ENCODE results near the gene CENPE. TPM values are rescaled to one million over a fixed set of nuclear protein-coding genes. Genes with fewer than 3 reads are reported as not detected.
A peak's percentile ranks its signal among the peaks of the same experiment; 100 is the strongest.

CENPE gene
- total RNA-seq, 1 donor from 2014 or later, result 13.5 TPM

- DNase-seq (ENCODE audit: low read depth in 2 of 2), result peak in 1 of 2 donors; percentile 5
Measured at GRCh38 chr4:103076747-103077347, 121.3 kb downstream of the CENPE start, which contains the start of gene SLC9B2. Gene SLC9B2, minus strand, starts transcription at chr4:103076761. Its CDS starts 9,211 bp downstream, at chr4:103067550.

GRCh38 chr4:103075894-103076746 lies 122.0 kb downstream of the CENPE start:
- peak in 1 of 2 donors; percentile 65 for DNase-seq (ENCODE audit: low read depth in 2 of 2)

GRCh38 chr4:103075435-103075893 lies 122.7 kb downstream of the CENPE start:
- DNase-seq (ENCODE audit: low read depth in 2 of 2), result peak in 1 of 2 donors; percentile 7

DNA sequence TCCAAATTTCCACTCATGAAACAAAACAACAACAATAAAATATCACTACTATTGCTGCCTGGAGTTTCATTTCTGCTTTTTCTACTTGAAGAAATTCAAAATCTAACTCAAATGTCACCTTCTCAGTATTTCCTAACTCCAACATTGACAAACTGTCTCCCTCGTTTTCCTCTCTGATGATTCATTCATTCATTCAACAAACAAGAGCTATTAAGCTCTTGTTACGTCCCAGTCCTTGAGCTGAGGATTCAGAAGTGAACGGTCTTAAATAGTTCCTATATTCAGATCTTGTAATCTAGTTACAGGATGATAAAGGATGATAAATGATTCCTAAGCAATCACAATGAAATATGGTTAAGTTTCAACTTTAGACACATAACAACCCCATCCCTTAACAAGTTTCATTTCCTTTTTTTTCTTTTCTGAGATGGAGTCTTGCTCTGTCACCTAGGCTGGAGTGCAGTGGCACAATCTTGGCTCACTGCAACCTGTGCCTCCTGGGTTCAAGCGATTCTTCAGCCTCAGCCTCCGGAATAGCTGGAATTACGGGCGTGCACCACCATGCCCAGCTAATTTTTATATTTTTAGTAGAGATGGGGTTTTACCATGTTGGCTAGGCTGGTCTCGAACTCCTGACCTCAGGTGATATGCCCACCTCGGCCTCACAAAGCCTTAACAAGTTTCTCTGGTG lies 123.3 kb downstream of the CENPE start:
- peak in 1 of 2 donors; percentile 16 for DNase-seq (ENCODE audit: low read depth in 2 of 2)

DNA sequence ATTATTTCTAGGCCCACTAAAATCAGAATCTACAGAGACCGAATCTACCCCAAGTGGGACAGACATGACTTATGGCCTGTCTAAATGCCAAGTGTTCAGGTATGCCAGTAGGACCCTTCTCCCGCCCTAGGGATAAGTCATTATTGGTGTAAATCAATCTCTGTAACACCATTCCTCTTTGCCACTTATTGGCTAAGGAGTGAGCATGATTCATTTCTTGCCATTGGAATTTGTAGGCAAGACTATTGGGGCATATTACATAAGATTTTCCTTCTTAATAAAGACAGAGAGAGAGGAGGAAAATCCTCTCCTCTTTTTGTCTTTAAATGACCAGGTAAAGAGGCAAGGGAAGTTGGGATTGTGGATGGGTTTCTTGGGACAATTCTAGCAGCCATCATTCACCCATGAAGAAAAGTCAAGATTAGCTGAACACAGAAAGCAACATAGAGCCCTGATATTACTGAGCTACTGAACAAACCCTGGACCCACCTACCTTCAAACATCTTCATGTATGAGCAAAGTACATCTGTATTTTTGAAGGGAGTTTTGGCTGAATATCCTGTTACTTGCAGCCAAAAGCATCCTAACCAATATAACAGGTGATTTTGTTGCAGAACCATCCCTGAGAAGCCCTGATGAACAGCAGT lies 124.2 kb downstream of the CENPE start:
- no peak for DNase-seq (ENCODE audit: low read depth in 2 of 2)

DNA sequence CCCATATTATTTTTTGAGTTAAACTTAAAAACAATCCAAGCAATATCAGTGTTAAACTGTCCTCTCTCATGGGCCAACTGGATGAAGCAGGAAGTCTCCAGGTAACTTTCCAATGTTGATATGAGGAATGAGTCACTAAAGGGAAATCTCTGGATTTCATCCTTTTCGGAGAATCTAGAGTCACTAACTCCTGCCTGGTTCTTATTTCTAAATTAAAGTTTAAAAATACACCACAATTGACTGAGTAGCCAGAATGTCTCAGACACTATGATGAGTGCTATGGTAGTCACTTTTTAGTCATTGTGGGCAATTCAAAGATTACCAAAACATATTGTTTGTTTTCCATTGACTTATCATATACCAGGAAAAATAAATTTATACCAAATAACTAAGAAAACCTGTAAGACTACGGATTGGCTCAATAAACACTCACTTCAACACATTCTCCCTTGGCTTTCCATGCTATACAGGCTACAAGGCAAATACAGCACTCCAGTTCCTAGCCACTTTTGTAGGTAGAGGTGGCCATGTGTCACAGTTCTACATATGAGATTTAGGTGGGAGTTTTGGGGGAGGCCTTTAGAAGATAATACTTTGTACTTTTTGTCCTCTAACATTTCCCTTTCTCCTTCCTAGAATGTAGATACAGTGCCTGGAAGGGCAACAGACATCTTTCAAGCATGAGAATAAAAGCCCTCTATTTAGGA lies 130.1 kb downstream of the CENPE start:
- DNase-seq (ENCODE audit: low read depth in 2 of 2), result peak in 1 of 2 donors; percentile 2

DNA sequence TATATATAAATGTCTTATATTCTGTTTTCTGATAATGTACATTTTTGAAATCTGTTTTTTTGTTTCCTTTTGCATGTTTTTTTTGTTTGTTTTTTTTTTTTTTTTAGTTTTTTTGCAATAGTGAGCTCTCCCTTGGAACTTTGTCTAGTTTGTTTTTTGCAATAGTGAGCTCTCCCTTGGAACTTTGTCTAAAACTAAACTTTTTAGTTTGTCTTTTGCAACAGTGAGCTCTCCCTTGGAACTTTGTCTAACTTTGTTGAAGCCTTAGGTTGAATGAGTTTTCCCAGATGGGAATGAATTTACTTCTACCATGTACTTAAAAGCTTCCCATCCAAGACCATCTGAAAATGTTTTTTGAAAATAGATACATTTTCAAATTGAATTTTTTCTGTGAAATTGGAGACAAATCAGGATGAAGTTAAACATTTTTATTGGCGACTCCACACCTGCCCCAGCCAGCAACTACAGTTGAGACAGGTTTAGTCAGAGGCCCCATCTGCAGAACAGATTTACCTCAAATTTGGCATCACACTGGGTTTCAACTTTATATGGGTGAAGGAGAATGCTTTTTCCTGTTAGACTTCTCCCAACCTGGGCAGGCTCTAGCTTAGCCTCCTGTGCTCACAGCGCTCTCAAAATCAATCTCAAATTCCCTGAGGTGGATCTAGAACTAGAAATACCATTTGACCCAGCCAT lies 137.5 kb downstream of the CENPE start:
- DNase-seq (ENCODE audit: low read depth in 2 of 2), result no peak

Other genes with a start within 250 kb of the CENPE start
- 0.13 and 0.51 TPM in 2 replicates for gene SLC9B1, start 178.6 kb downstream of the CENPE start, total RNA-seq
- 17.8 and 18.5 TPM in 2 replicates for gene SLC9B2, start 121.6 kb downstream of the CENPE start, total RNA-seq
- 15.1 and 23.8 TPM in 2 replicates for gene BDH2, start 98.5 kb downstream of the CENPE start, total RNA-seq